BLaER1 treated with 17β-estradiol and CSF1 and Interleukin-3, amounts not matched to agents 10 nM and 100 nM (cell line): ENCODE measurements around the gene RMDN2.
"Not testable (repeated sequence)": the region's sequence is repeated elsewhere in the genome, so short reads cannot be mapped to it uniquely, and the experiment has no call there.

ENCODE experiments used
- H3K27ac ChIP-seq, 11 experiments: shearing (Covaris generic); formaldehyde crosslinking; 2 replicates each; pipeline ENCODE4 v1.8.1; 2022
- H3K27me3 ChIP-seq, 11 experiments: shearing (Covaris generic); formaldehyde crosslinking; 2 replicates each; pipeline ENCODE4 v1.8.1; 2022
- H3K36me3 ChIP-seq, 11 experiments: shearing (Covaris generic); formaldehyde crosslinking; 2 replicates each; pipeline ENCODE4 v1.8.1; 2022
- H3K4me1 ChIP-seq, 10 experiments: shearing (Covaris generic); formaldehyde crosslinking; 2 replicates each; pipeline ENCODE4 v1.8.1; 2022
- H3K4me2 ChIP-seq, 11 experiments: shearing (Covaris generic); formaldehyde crosslinking; 2 replicates each; pipeline ENCODE4 v1.8.1; 2022
- H3K4me3 ChIP-seq, 10 experiments: shearing (Covaris generic); formaldehyde crosslinking; 2 replicates each; pipeline ENCODE4 v1.8.1; 2022
- H3K9ac ChIP-seq, 11 experiments: shearing (Covaris generic); formaldehyde crosslinking; 2 replicates each; pipeline ENCODE4 v1.8.1; 2022
- H3K9me3 ChIP-seq, 11 experiments: shearing (Covaris generic); formaldehyde crosslinking; replicated peaks in 1 of 11; 2 replicates each; pipeline ENCODE4 v1.8.1; 2022
- H4K20me1 ChIP-seq, 11 experiments: shearing (Covaris generic); formaldehyde crosslinking; 2 replicates each; pipeline ENCODE4 v1.8.1; 2022
- Cebpa-rat ChIP-seq, 11 experiments: shearing (Covaris generic); IDR thresholded peaks; 2 replicates each; pipeline ENCODE4 v1.8.1; 2022

Gene RMDN2

GRCh38 chr2:38013158-38013752 is 88.2 kb downstream of the RMDN2 start:
- Histone ChIP-seq H3K9me3 (peaks cover 0 to 8% (median 0%) of the 10 kb centered on the region in 11 experiments; a peak in 3 of 22 replicates), H3K9ac (no peak overlapping the region), H3K4me1 (0 out of 20 replicates have a peak, but pooled peaks cover 0 to 4% (median 0%) of the 10 kb centered on the region in 10 experiments), H3K36me3 (peaks cover 0 to 9% (median 0%) of the 10 kb centered on the region in 11 experiments; a peak in 4 of 22 replicates), H3K4me3 (no peak overlapping the region), H3K4me2 (no peak overlapping the region), H3K27me3 (no peaks in the 10 kb centered on the region), H3K27ac (no peak overlapping the region), H4K20me1 (no peaks in the 10 kb centered on the region)
- TF ChIP-seq Cebpa-rat (IDR thresholded peaks at IDR 0.05): no peak

DNA sequence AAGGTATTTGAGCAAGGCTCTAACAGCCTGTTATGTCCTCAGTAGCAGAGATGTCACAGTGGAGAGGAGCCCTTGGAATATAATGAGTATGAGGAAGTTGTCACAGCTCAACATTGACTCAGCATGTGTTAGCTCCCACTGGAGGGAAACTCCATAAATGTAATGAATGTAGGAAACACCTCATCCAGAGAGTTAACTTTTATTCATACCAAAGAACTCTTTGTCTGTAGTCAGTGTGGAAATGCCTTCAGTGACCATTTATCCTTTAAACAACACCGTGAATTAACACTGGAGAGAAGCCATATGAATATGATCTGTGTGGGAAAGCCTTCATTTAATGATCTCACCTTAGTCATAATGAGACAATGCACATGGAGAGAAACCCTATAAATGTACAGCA is 91.1 kb downstream of the RMDN2 start:
- Histone ChIP-seq H3K27me3 (no peaks in the 10 kb centered on the region), H3K4me3 (no peak overlapping the region), H3K9me3 (peaks cover 5 to 20% (median 12%) of the 10 kb centered on the region in 11 experiments; a peak in 20 of 22 replicates), H3K9ac (no peak overlapping the region), H3K27ac (no peak overlapping the region), H3K4me1 (0 out of 20 replicates have a peak, but pooled peaks cover 0 to 4% (median 0%) of the 10 kb centered on the region in 10 experiments), H3K36me3 (no peaks in the 10 kb centered on the region; a peak in 2 of 22 replicates), H4K20me1 (no peaks in the 10 kb centered on the region), H3K4me2 (no peak overlapping the region)
- no peak for TF ChIP-seq Cebpa-rat (IDR thresholded peaks at IDR 0.05)

GRCh38 chr2:38017836-38018235 is 92.7 kb downstream of the RMDN2 start:
- Histone ChIP-seq H3K4me1 (0 out of 20 replicates have a peak, but pooled peaks cover 0 to 4% (median 0%) of the 10 kb centered on the region in 10 experiments), H3K4me2 (no peak overlapping the region), H3K36me3 (no peaks in the 10 kb centered on the region; a peak in 1 of 22 replicates), H3K27me3 (no peaks in the 10 kb centered on the region), H3K27ac (no peak overlapping the region), H3K9me3 (peaks cover 5 to 20% (median 12%) of the 10 kb centered on the region in 11 experiments; a peak in 20 of 22 replicates), H3K4me3 (no peak overlapping the region), H4K20me1 (no peaks in the 10 kb centered on the region), H3K9ac (no peak overlapping the region)
- TF ChIP-seq Cebpa-rat (IDR thresholded peaks at IDR 0.05): no peak

DNA sequence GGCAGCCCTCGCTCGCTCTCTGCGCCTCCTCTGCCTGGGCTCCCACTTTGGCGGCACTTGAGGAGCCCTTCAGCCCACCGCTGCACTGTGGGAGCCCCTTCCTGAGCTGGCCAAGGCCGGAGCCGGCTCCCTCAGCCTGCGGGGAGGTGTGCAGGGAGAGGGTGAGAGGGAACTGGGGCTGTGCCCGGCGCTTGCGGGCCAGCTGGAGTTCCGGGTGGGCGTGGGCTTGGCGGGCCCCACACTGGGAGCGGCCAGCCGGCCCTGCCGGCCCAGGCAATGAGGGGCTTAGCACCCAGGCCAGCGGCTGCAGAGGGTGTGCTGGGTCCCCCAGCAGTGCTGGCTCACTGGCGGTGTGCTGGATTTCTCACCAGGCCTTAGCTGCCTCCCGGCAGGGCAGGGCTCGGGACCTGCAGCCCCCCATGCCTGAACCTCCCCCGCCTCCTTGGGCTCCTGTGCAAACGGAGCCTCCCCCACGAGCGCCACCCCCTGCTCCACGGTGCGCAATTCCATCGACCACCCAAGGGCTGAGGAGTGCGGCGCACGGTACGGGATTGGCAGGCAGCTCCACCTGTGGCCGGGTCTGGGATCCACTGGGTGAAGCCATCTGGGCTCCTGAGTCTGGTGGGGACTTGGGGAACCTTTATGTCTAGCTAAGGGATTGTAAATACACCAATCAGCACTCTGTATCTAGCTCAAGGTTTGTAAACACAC is 95.4 kb downstream of the RMDN2 start:
- H3K27ac ChIP-seq, H3K4me1 ChIP-seq, H3K36me3 ChIP-seq, H4K20me1 ChIP-seq, H3K4me2 ChIP-seq, H3K4me3 ChIP-seq, H3K27me3 ChIP-seq, H3K9ac ChIP-seq: not testable (repeated sequence)
- H3K9me3 ChIP-seq: peaks cover 5 to 20% (median 12%) of the 10 kb centered on the region in 11 experiments; a peak in 20 of 22 replicates

- H3K4me1 ChIP-seq: no peaks in the 10 kb centered on the region
- H3K9me3 ChIP-seq: peaks cover 5 to 20% (median 12%) of the 10 kb centered on the region in 11 experiments; a peak in 20 of 22 replicates
- H3K27ac ChIP-seq: no peak overlapping the region
- no peak for TF ChIP-seq Cebpa-rat (IDR thresholded peaks at IDR 0.05)
- H3K4me2 ChIP-seq: no peak overlapping the region
- no peak overlapping the region for H3K9ac ChIP-seq
- no peaks in the 10 kb centered on the region for H4K20me1 ChIP-seq
- H3K27me3 ChIP-seq: no peaks in the 10 kb centered on the region
- H3K36me3 ChIP-seq: no peaks in the 10 kb centered on the region; a peak in 1 of 22 replicates
- H3K4me3 ChIP-seq: no peak overlapping the region
Observed at GRCh38 chr2:38021589-38021988, 96.5 kb downstream of the RMDN2 start.

DNA sequence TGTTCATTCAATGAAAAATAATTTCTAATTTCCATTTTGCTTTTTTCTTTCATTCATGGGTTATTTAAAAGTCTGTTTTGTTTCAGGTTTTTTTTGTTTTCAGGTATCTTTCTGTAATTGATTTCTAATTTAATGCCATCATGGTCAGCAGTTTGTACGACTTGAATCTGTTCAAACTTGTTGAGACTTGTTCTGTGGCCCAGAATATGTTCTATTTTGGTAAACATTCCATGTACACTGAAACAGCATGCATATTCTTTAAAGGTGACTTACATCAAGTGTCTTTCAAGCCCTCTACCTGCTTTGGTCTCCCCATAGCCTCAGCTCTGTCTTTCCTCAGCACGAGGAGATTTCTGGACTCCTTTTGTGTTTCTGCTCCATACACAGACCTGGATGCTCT is 101.8 kb downstream of the RMDN2 start:
- no peaks in the 10 kb centered on the region for H3K27me3 ChIP-seq
- no peak overlapping the region for H3K4me2 ChIP-seq
- TF ChIP-seq Cebpa-rat (IDR thresholded peaks at IDR 0.05): no peak
- no peaks in the 10 kb centered on the region for H4K20me1 ChIP-seq
- H3K9ac ChIP-seq: no peak overlapping the region
- no peaks in the 10 kb centered on the region for H3K9me3 ChIP-seq
- no peaks in the 10 kb centered on the region; a peak in 1 of 22 replicates for H3K36me3 ChIP-seq
- H3K4me1 ChIP-seq: peaks cover 0 to 7% (median 5%) of the 10 kb centered on the region in 10 experiments; a peak in 7 of 20 replicates
- no peak overlapping the region for H3K27ac ChIP-seq
- no peak overlapping the region for H3K4me3 ChIP-seq

GRCh38 chr2:38028829-38029228 is 103.7 kb downstream of the RMDN2 start:
- H3K9ac ChIP-seq: no peak overlapping the region
- no peak overlapping the region for H3K4me2 ChIP-seq
- H3K27ac ChIP-seq: no peak overlapping the region
- H3K4me3 ChIP-seq: no peak overlapping the region
- no peaks in the 10 kb centered on the region for H3K27me3 ChIP-seq
- H3K9me3 ChIP-seq: no peaks in the 10 kb centered on the region
- peaks cover 0 to 7% (median 5%) of the 10 kb centered on the region in 10 experiments; a peak in 7 of 20 replicates for H3K4me1 ChIP-seq
- no peaks in the 10 kb centered on the region; a peak in 1 of 22 replicates for H3K36me3 ChIP-seq
- H4K20me1 ChIP-seq: no peaks in the 10 kb centered on the region
- TF ChIP-seq Cebpa-rat (IDR thresholded peaks at IDR 0.05): no peak

- Histone ChIP-seq H3K27me3 (no peaks in the 10 kb centered on the region), H3K9me3 (no peaks in the 10 kb centered on the region), H3K27ac (no peak overlapping the region), H3K36me3 (no peaks in the 10 kb centered on the region; a peak in 1 of 22 replicates), H3K4me2 (no peak overlapping the region), H3K4me1 (peaks cover 0 to 7% (median 5%) of the 10 kb centered on the region in 10 experiments; a peak in 7 of 20 replicates), H4K20me1 (no peaks in the 10 kb centered on the region), H3K4me3 (no peak overlapping the region), H3K9ac (no peak overlapping the region)
- TF ChIP-seq Cebpa-rat (IDR thresholded peaks at IDR 0.05): no peak
Observed at GRCh38 chr2:38029512-38029911, 104.4 kb downstream of the RMDN2 start.

DNA sequence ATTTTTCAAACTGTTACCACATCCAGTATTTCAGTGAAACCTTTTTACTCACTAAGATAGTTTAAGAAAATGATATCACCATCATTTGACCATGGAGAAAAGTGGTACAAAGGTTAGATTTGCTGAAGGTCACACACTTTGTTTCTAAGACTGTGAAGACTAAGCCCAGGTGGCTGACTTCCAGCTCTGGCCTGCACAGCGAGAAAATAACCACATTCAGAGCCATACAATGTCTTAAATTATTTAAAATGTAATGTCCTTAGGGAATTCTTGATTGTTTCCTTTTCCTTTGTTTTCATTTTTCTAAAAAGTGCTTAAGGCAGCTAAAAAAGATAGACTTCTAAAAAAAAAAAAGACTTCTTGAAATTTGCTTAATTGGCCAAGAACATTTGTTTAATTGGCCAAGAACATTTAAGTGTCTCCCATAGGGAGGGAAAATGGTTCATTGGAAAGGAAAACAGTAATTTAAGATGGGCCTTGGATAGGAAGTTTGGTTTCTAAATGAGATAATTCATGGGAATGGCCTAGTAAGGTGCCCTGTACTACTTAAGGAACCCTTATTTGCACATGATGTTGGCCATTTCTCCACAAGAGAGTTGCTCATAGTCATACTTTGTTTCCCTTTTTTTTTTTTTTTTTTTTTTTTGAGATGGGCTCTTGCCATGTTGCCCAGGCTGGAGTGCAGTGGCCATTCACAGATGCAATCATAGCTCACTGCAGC is 105.7 kb downstream of the RMDN2 start:
- Histone ChIP-seq H4K20me1 (no peaks in the 10 kb centered on the region), H3K9me3 (no peaks in the 10 kb centered on the region), H3K27me3 (no peaks in the 10 kb centered on the region), H3K36me3 (no peaks in the 10 kb centered on the region; a peak in 1 of 22 replicates), H3K4me3 (no peak overlapping the region), H3K9ac (no peak overlapping the region), H3K4me1 (peaks cover 0 to 7% (median 5%) of the 10 kb centered on the region in 10 experiments; a peak in 7 of 20 replicates), H3K27ac (no peak overlapping the region), H3K4me2 (peak overlapping the region in 5 of 11 experiments; percentile 13 to 35 (median 23); a peak in 3 of 22 replicates)
- no peak for TF ChIP-seq Cebpa-rat (IDR thresholded peaks at IDR 0.05)
